ENCODE results near the gene FBXL3. TPM values are rescaled to one million over a fixed set of nuclear protein-coding genes. Genes with fewer than 3 reads are reported as not detected.

Gene FBXL3
- total and polyA plus RNA-seq, 2 of the 8 experiments (the other 6 are each of a cell fraction or from before 2014, with no cell fraction given): 4.9 to 14.9 TPM

GRCh38 chr13:76971851-76972829, 54.8 kb downstream of the FBXL3 start (continued):
- TF ChIP-seq CTBP2 (IDR thresholded peaks at IDR 0.05; ENCODE audit: borderline replicate concordance, insufficient read depth, insufficient read length, low read length) (no peak), RAD21 (IDR thresholded peaks at IDR 0.05 in 1 of 2, conservative IDR thresholded peaks at IDR 0.05 in 1 of 2; ENCODE audit: low read depth in 2 of 2, low read length in 2 of 2) (no peak), POU5F1 (IDR thresholded peaks at IDR 0.05; ENCODE audit: low read depth, low read length) (no peak), ZNF274 (IDR thresholded peaks at IDR 0.05; ENCODE audit: borderline replicate concordance, extremely low read depth, low read length) (no peak), EP300 (IDR thresholded peaks at IDR 0.05; ENCODE audit: borderline replicate concordance in 1 of 2, low read depth in 2 of 2, low read length in 2 of 2) (no peak), ATF2 (IDR thresholded peaks at IDR 0.05; ENCODE audit: low read length) (no peak), FOSL1 (IDR thresholded peaks at IDR 0.05; ENCODE audit: insufficient read depth, low read depth, low read length) (no peak), HDAC2 (IDR thresholded peaks at IDR 0.05; ENCODE audit: borderline replicate concordance in 1 of 2, low read depth in 2 of 2, low read length in 2 of 2) (no peak), CHD1 (IDR thresholded peaks at IDR 0.05; ENCODE audit: low read depth, low read length) (no peak), KDM5A (IDR thresholded peaks at IDR 0.05; ENCODE audit: low read length) (no peak), SIN3A (conservative IDR thresholded peaks at IDR 0.05 in 1 of 2, IDR thresholded peaks at IDR 0.05 in 1 of 2; ENCODE audit: low read depth in 1 of 2, low read length in 2 of 2) (no peak)
